Measurements from ENCODE around the gene NFKB1. TPM values are rescaled to one million over a fixed set of nuclear protein-coding genes. Genes with fewer than 3 reads are reported as not detected.
"Not testable (repeated sequence)": the region's sequence is repeated elsewhere in the genome, so short reads cannot be mapped to it uniquely, and the experiment has no call there.

NFKB1 gene
- polyA plus RNA-seq, 2 of the 4 experiments (the other 2 are of a cell fraction), result 15.2 to 18.3 TPM

GRCh38 chr4:102566426-102566825 is 65.3 kb downstream of the NFKB1 start (continued):
- TF ChIP-seq USF2 (IDR thresholded peaks at IDR 0.05) (no peak), FOSB (CRISPR knock-in tag; IDR thresholded peaks at IDR 0.05) (no peak), MYC (IDR thresholded peaks at IDR 0.05; ENCODE audit: borderline replicate concordance, low read length) (no peak)

- Histone ChIP-seq H3K27ac (no peak overlapping the region), H3K9me3 (peaks cover 4% of the 10 kb centered on the region; the same call in 1 of the 3 replicates), H3K4me3 (no peak overlapping the region), H3K4me2 (no peak overlapping the region), H3K4me1 (peaks cover 10% of the 10 kb centered on the region)
- DNase-seq (ENCODE audit: low read depth in 1 of 2, low spot score in 1 of 2) (no peak), FAIRE-seq (no peak), ATAC-seq (no peak)
- WGBS (ENCODE audit: missing lambda C conversion rate), result 81% methylated on average over 1 of the region's 1 CpG
- ChIA-PET POLR2A (no interaction called here), CTCF (interaction anchor here (1.0 kb wide), 1 partner anchor 11 kb away, joined by 3 read pairs; no protein-coding TSS in a partner anchor)
- TF ChIP-seq CEBPB (IDR thresholded peaks at IDR 0.05), result no peak
- TF ChIP-seq FOXS1 (CRISPR knock-in tag; IDR thresholded peaks at IDR 0.05), result no peak
- TF ChIP-seq MAX (IDR thresholded peaks at IDR 0.05), result no peak
- no peak for TF ChIP-seq RNF2 (IDR thresholded peaks at IDR 0.05; ENCODE audit: borderline replicate concordance, low read depth)
- no peak for TF ChIP-seq PHF8 (IDR thresholded peaks at IDR 0.05; ENCODE audit: borderline replicate concordance, low read depth)
- TF ChIP-seq POLR2A (IDR thresholded peaks at IDR 0.05; ENCODE audit: low read length), result no peak
- no peak for TF ChIP-seq ZNF302 (CRISPR knock-in tag; IDR thresholded peaks at IDR 0.05)
- no peak for TF ChIP-seq NPAS2 (CRISPR knock-in tag; IDR thresholded peaks at IDR 0.05; ENCODE audit: borderline replicate concordance)
- TF ChIP-seq MAFK (IDR thresholded peaks at IDR 0.05; ENCODE audit: partially characterized antibody), result no peak
- no peak for TF ChIP-seq RARB (CRISPR knock-in tag; IDR thresholded peaks at IDR 0.05)
- TF ChIP-seq CHD2 (IDR thresholded peaks at IDR 0.05; ENCODE audit: low read length, partially characterized antibody), result no peak
- TF ChIP-seq HOXB13 (CRISPR knock-in tag; IDR thresholded peaks at IDR 0.05; ENCODE audit: low read depth), result no peak
- TF ChIP-seq NFE2L2 (conservative IDR thresholded peaks at IDR 0.05; ENCODE audit: low read length), result no peak
- TF ChIP-seq E2F6 (IDR thresholded peaks at IDR 0.05; ENCODE audit: borderline replicate concordance, low read depth), result no peak
- no peak for TF ChIP-seq CBX8 (IDR thresholded peaks at IDR 0.05)
- TF ChIP-seq ESRRA (IDR thresholded peaks at IDR 0.05; ENCODE audit: borderline replicate concordance, low read length), result no peak
Observed at GRCh38 chr4:102567427-102567826, 66.3 kb downstream of the NFKB1 start.

GRCh38 chr4:102569200-102569599 is 68.0 kb downstream of the NFKB1 start:
- FAIRE-seq (no peak), ATAC-seq (no peak), DNase-seq (ENCODE audit: low read depth in 1 of 2, low spot score in 1 of 2) (no peak)
- ChIA-PET POLR2A (no interaction called here), CTCF (no interaction called here)
- 85% methylated on average over 2 of the region's 2 CpGs for WGBS (ENCODE audit: missing lambda C conversion rate)
- Histone ChIP-seq H3K4me1 (peaks cover 10% of the 10 kb centered on the region), H3K27ac (no peak overlapping the region), H3K4me3 (no peak overlapping the region), H3K4me2 (0 out of 3 replicates have a peak overlapping the region, but pooled peaks have one; percentile 5), H3K9me3 (peaks cover 4% of the 10 kb centered on the region; the same call in 1 of the 3 replicates)
- TF ChIP-seq CHD4 (IDR thresholded peaks at IDR 0.05; ENCODE audit: borderline replicate concordance) (no peak), CEBPB (IDR thresholded peaks at IDR 0.05) (peak; percentile 40 to 56; a peak in 2 of 4 replicates)

GRCh38 chr4:102570211-102570610 is 69.1 kb downstream of the NFKB1 start:
- DNase-seq (ENCODE audit: low read depth in 1 of 2, low spot score in 1 of 2); FAIRE-seq; ATAC-seq; POLR2A ChIA-PET; H3K4me3 ChIP-seq; H3K4me2 ChIP-seq; H3K27ac ChIP-seq; H3K9me3 ChIP-seq; CTCF ChIA-PET: not testable (repeated sequence)
- whole genome bisulfite sequencing (ENCODE audit: missing lambda C conversion rate), result 89% methylated on average over 1 of the region's 1 CpG
- peaks cover 15% of the 10 kb centered on the region for H3K4me1 ChIP-seq

Measured in A549 (cell line).